ENCODE data around the gene COL6A3. TPM values are rescaled to one million over a fixed set of nuclear protein-coding genes. Genes with fewer than 3 reads are reported as not detected.

The COL6A3 gene
- total RNA-seq, 1 donor from 2014 or later = 156 TPM

DNA sequence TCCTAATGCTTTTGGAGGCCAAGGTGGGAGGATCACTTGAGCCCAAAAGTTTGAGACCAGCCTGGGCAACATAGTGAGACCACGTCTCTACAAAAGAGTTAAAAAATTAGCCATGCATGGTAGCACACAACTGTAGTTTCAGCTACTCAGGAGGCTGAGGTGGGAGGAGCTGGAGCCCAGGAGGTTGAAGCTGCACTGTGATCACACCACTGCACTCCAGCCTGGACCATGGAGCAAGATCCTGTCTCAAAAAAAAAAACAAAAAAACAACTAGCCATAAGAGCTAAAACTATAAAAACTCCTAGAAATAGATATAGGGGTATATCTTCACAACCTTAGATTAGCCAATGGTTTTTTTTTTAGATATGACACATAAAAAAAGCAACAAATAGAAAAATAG, 16.9 kb upstream of the COL6A3 start:
- Histone ChIP-seq H3K36me3 (no peaks in the 10 kb centered on the region), H3K27me3 (no peaks in the 10 kb centered on the region), H3K4me3 (no peak overlapping the region), H3K9me3 (no peaks in the 10 kb centered on the region), H3K27ac (no peak overlapping the region), H3K4me1 (peaks cover 3 to 14% of the 10 kb centered on the region in 2 donors)
- TF ChIP-seq, protein P1, sequence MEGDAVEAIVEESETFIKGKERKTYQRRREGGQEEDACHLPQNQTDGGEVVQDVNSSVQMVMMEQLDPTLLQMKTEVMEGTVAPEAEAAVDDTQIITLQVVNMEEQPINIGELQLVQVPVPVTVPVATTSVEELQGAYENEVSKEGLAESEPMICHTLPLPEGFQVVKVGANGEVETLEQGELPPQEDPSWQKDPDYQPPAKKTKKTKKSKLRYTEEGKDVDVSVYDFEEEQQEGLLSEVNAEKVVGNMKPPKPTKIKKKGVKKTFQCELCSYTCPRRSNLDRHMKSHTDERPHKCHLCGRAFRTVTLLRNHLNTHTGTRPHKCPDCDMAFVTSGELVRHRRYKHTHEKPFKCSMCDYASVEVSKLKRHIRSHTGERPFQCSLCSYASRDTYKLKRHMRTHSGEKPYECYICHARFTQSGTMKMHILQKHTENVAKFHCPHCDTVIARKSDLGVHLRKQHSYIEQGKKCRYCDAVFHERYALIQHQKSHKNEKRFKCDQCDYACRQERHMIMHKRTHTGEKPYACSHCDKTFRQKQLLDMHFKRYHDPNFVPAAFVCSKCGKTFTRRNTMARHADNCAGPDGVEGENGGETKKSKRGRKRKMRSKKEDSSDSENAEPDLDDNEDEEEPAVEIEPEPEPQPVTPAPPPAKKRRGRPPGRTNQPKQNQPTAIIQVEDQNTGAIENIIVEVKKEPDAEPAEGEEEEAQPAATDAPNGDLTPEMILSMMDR (IDR thresholded peaks at IDR 0.05) = no peak
- intact Hi-C loops (cut with DNase I) = no loop called here
- peak in 1 of 2 donors; percentile 5 for DNase-seq (ENCODE audit: low spot score in 2 of 2)

DNA sequence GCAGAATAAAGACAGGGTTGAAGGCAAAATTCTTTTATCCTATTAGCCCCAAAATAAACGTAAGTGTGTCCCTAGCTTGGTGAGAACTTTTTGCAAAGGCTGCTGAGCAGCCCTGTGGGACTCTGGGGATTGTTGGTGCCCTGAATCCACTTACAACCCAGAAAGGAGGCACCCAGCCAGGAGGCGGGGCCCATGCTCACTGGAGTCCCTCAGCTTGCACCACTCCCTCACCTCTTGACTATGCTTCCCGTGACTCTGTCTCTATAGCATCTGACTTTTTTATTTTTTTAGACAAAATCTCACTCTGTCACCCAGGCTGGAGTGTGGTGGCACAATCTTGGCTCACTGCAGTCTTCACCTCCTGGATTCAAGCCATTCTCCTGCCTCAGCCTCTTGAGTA, 15.8 kb upstream of the COL6A3 start:
- Histone ChIP-seq H3K27ac (no peak overlapping the region), H3K4me3 (no peak overlapping the region), H3K36me3 (no peaks in the 10 kb centered on the region), H3K27me3 (no peaks in the 10 kb centered on the region), H3K4me1 (peaks cover 3 to 4% of the 10 kb centered on the region in 2 donors), H3K9me3 (no peaks in the 10 kb centered on the region)
- peak; percentile 59 to 85 for DNase-seq (ENCODE audit: low spot score in 2 of 2)
- intact Hi-C loops (cut with DNase I) = no loop called here
- TF ChIP-seq, protein P1 (IDR thresholded peaks at IDR 0.05) = no peak

DNA sequence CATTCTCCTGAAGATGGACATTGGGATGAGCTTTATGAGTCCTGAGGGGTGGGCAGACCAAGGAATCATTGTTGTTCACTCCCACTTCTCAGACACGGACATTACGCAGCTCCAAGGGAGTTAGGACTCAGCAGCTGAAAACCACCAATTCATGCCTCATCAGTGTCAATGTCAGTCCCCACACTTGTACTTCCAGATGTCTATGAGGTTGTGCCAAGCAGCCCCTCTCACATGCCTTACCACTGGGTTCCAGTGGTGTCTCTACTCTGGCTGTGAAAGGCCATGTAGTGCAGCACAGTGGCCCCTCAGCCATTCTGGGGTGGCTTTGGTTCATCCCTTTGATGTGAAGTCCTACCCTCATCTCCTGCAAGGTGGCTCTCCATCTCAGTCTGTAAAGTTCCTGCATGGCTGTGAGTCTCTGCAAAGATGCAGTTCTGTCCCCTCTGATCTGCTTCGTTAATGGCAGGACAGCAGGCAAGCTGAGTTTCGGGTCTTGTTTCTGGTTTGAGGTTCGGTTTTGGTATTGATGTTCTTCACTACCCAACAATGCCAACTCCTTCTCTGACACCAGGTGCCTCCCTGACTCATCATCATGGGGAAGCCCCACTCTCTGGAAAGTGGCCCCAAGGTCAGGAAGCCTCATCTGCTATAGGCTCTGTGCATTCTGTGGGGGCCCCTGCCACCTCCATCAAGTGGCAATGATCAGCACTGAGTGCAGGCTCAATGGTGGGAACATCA, 14.0 kb upstream of the COL6A3 start:
- Histone ChIP-seq H3K9me3 (no peaks in the 10 kb centered on the region), H3K4me1 (no peaks in the 10 kb centered on the region), H3K27ac (no peak overlapping the region), H3K27me3 (no peaks in the 10 kb centered on the region), H3K36me3 (no peaks in the 10 kb centered on the region), H3K4me3 (no peak overlapping the region)
- intact Hi-C loops (cut with DNase I) = no loop called here
- TF ChIP-seq, protein P1 (IDR thresholded peaks at IDR 0.05) = no peak
- DNase-seq (ENCODE audit: low spot score in 2 of 2) = peak in 1 of 2 donors; percentile 48

DNA sequence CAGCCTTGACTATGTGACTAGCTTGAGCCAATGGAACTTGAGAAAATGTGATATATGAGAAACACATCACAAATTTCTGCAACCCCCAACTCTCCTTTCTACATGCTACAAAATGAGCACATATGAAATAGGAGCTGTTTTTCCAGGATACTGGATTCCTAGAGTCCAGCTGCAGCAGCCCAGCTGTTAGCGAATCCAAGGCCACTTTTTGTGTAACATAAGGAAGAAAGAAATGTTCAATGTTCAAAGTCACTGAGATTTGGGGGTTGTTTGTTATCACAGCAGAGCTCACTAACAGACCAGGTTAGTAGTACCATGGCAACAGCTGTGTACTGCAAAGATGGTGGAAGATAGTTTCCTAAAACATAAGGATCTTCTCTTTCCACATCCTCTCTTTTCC, 12.6 kb upstream of the COL6A3 start:
- Histone ChIP-seq H3K4me1 (peaks cover 0 to 5% of the 10 kb centered on the region in 2 donors), H3K9me3 (no peaks in the 10 kb centered on the region), H3K4me3 (no peak overlapping the region), H3K27ac (no peak overlapping the region), H3K36me3 (no peaks in the 10 kb centered on the region), H3K27me3 (no peaks in the 10 kb centered on the region)
- intact Hi-C loops (cut with DNase I) = no loop called here
- TF ChIP-seq, protein P1 (IDR thresholded peaks at IDR 0.05) = no peak
- no peak for DNase-seq (ENCODE audit: low spot score in 2 of 2)

DNA sequence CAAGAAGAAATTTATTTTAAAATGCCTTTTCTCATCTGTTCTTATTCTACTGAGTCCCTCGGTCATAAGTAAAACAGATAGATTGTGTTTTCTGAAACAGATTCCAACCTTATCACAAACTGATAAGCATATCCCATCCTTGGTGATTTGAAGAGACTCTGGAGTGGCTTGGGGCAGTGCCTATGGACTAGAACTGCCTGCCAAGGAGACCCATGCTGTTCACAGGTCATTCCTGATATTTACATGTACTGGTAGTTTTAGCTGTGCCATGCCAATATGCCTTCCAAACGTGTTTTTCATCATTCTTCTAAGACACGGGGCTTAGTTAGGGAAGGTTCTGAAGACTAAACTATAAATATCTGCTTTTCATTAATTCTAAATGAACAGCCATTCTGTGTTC, 11.4 kb upstream of the COL6A3 start:
- Histone ChIP-seq H3K27ac (no peak overlapping the region), H3K36me3 (no peaks in the 10 kb centered on the region), H3K4me3 (no peak overlapping the region), H3K9me3 (no peaks in the 10 kb centered on the region), H3K4me1 (peaks cover 0 to 5% of the 10 kb centered on the region in 2 donors), H3K27me3 (no peaks in the 10 kb centered on the region)
- intact Hi-C loops (cut with DNase I) = no loop called here
- no peak for DNase-seq (ENCODE audit: low spot score in 2 of 2)
- TF ChIP-seq, protein P1 (IDR thresholded peaks at IDR 0.05) = no peak
